A673 (cell line): ENCODE data around the gene TAF6.

Source experiments
- CTCF ChIP-seq: fragments of 300-800, 200-600 bp; sonication (generic); conservative IDR thresholded peaks from 2 replicates; pipeline ENCODE4 v1.5.1; 2017; ENCODE audit warnings: low read depth, mild to moderate bottlenecking, antibody characterized with exemption, low read length, moderate library complexity, mixed read lengths
- EZH2 ChIP-seq: fragments of 200-600 bp; sonication (generic); IDR thresholded peaks from 2 replicates; pipeline ENCODE4 v1.6.1; 2017; ENCODE audit warnings: borderline replicate concordance, low read depth, mild to moderate bottlenecking, mixed read lengths, antibody characterized with exemption, low read length; ENCODE audit not compliant: poor library complexity, severe bottlenecking

GRCh38 chr7:100100420-100101015 lies 18.6 kb downstream of the TAF6 start:
- no peak for TF ChIP-seq CTCF
- TF ChIP-seq EZH2: no peak
